Measurements from ENCODE around the gene CRYBG1. TPM values are rescaled to one million over a fixed set of nuclear protein-coding genes. Genes with fewer than 3 reads are reported as not detected.
"Not testable (repeated sequence)": the region's sequence is repeated elsewhere in the genome, so short reads cannot be mapped to it uniquely, and the experiment has no call there.

Gene CRYBG1
- total RNA-seq, 1 donor from 2014 or later: 3.7 TPM

GRCh38 chr6:106537662-106538061 lies 177.1 kb downstream of the CRYBG1 start:
- Histone ChIP-seq H3K4me3 (ENCODE audit: low read length in 3 of 3) (no peak overlapping the region), H3K4me1 (ENCODE audit: control insufficient read depth in 3 of 3, insufficient read depth in 3 of 3, low read length in 3 of 3) (no peaks in the 10 kb centered on the region), H3K27ac (ENCODE audit: low read depth, low read length) (no peak overlapping the region), H3K9me3 (ENCODE audit: control insufficient read depth in 3 of 3, low read length in 3 of 3) (no peaks in the 10 kb centered on the region), H3K27me3 (ENCODE audit: control insufficient read depth in 3 of 3, insufficient read depth in 3 of 3, low read length in 3 of 3) (no peaks in the 10 kb centered on the region), H3K9ac (ENCODE audit: low read depth in 1 of 3, low read length in 3 of 3) (no peak overlapping the region), H3K36me3 (ENCODE audit: control insufficient read depth in 3 of 3, insufficient read depth in 3 of 3, low read length in 3 of 3) (no peaks in the 10 kb centered on the region)

- H3K9me3 ChIP-seq (ENCODE audit: control insufficient read depth in 3 of 3, low read length in 3 of 3): no peaks in the 10 kb centered on the region
- H3K27ac ChIP-seq (ENCODE audit: low read depth, low read length): no peak overlapping the region
- H3K4me1 ChIP-seq (ENCODE audit: control insufficient read depth in 3 of 3, insufficient read depth in 3 of 3, low read length in 3 of 3): no peaks in the 10 kb centered on the region
- no peaks in the 10 kb centered on the region for H3K27me3 ChIP-seq (ENCODE audit: control insufficient read depth in 3 of 3, insufficient read depth in 3 of 3, low read length in 3 of 3)
- H3K4me3 ChIP-seq (ENCODE audit: low read length in 3 of 3): no peak overlapping the region
- no peak overlapping the region for H3K9ac ChIP-seq (ENCODE audit: low read depth in 1 of 3, low read length in 3 of 3)
- H3K36me3 ChIP-seq (ENCODE audit: control insufficient read depth in 3 of 3, insufficient read depth in 3 of 3, low read length in 3 of 3): no peaks in the 10 kb centered on the region
These were observed 177.6 kb downstream of the CRYBG1 start for GRCh38 chr6:106538145-106538544.

GRCh38 chr6:106539936-106540335 lies 179.4 kb downstream of the CRYBG1 start:
- Histone ChIP-seq H3K4me1 (ENCODE audit: control insufficient read depth in 3 of 3, insufficient read depth in 3 of 3, low read length in 3 of 3) (no peaks in the 10 kb centered on the region), H3K36me3 (ENCODE audit: control insufficient read depth in 3 of 3, insufficient read depth in 3 of 3, low read length in 3 of 3) (no peaks in the 10 kb centered on the region), H3K9ac (ENCODE audit: low read depth in 1 of 3, low read length in 3 of 3) (no peak overlapping the region), H3K27ac (ENCODE audit: low read depth, low read length) (no peak overlapping the region), H3K4me3 (ENCODE audit: low read length in 3 of 3) (no peak overlapping the region), H3K9me3 (ENCODE audit: control insufficient read depth in 3 of 3, low read length in 3 of 3) (no peaks in the 10 kb centered on the region), H3K27me3 (ENCODE audit: control insufficient read depth in 3 of 3, insufficient read depth in 3 of 3, low read length in 3 of 3) (no peaks in the 10 kb centered on the region)

GRCh38 chr6:106540432-106540831 lies 179.9 kb downstream of the CRYBG1 start:
- no peaks in the 10 kb centered on the region for H3K9me3 ChIP-seq (ENCODE audit: control insufficient read depth in 3 of 3, low read length in 3 of 3)
- H3K27ac ChIP-seq (ENCODE audit: low read depth, low read length): no peak overlapping the region
- no peaks in the 10 kb centered on the region for H3K4me1 ChIP-seq (ENCODE audit: control insufficient read depth in 3 of 3, insufficient read depth in 3 of 3, low read length in 3 of 3)

GRCh38 chr6:106540907-106541306 lies 180.4 kb downstream of the CRYBG1 start:
- no peak overlapping the region for H3K27ac ChIP-seq (ENCODE audit: low read depth, low read length)
- H3K9me3 ChIP-seq (ENCODE audit: control insufficient read depth in 3 of 3, low read length in 3 of 3): no peaks in the 10 kb centered on the region
- no peaks in the 10 kb centered on the region for H3K27me3 ChIP-seq (ENCODE audit: control insufficient read depth in 3 of 3, insufficient read depth in 3 of 3, low read length in 3 of 3)
- peaks cover 0 to 2% (median 0%) of the 10 kb centered on the region in 3 donors for H3K4me1 ChIP-seq (ENCODE audit: control insufficient read depth in 3 of 3, insufficient read depth in 3 of 3, low read length in 3 of 3)
- no peak overlapping the region for H3K4me3 ChIP-seq (ENCODE audit: low read length in 3 of 3)
- no peaks in the 10 kb centered on the region for H3K36me3 ChIP-seq (ENCODE audit: control insufficient read depth in 3 of 3, insufficient read depth in 3 of 3, low read length in 3 of 3)
- no peak overlapping the region for H3K9ac ChIP-seq (ENCODE audit: low read depth in 1 of 3, low read length in 3 of 3)

More at GRCh38 chr6:106540432-106540831, 179.9 kb downstream of the CRYBG1 start:
- H3K9ac ChIP-seq (ENCODE audit: low read depth in 1 of 3, low read length in 3 of 3): no peak overlapping the region
- no peaks in the 10 kb centered on the region for H3K36me3 ChIP-seq (ENCODE audit: control insufficient read depth in 3 of 3, insufficient read depth in 3 of 3, low read length in 3 of 3)
- no peak overlapping the region for H3K4me3 ChIP-seq (ENCODE audit: low read length in 3 of 3)
- H3K27me3 ChIP-seq (ENCODE audit: control insufficient read depth in 3 of 3, insufficient read depth in 3 of 3, low read length in 3 of 3): no peaks in the 10 kb centered on the region

- Histone ChIP-seq H3K9me3 (ENCODE audit: control insufficient read depth in 3 of 3, low read length in 3 of 3) (no peaks in the 10 kb centered on the region), H3K36me3 (ENCODE audit: control insufficient read depth in 3 of 3, insufficient read depth in 3 of 3, low read length in 3 of 3) (no peaks in the 10 kb centered on the region), H3K27me3 (ENCODE audit: control insufficient read depth in 3 of 3, insufficient read depth in 3 of 3, low read length in 3 of 3) (no peaks in the 10 kb centered on the region), H3K27ac (ENCODE audit: low read depth, low read length) (peak overlapping the region; percentile 65), H3K4me3 (ENCODE audit: low read length in 3 of 3) (no peak overlapping the region), H3K4me1 (ENCODE audit: control insufficient read depth in 3 of 3, insufficient read depth in 3 of 3, low read length in 3 of 3) (peaks cover 0 to 5% (median 3%) of the 10 kb centered on the region in 3 donors), H3K9ac (ENCODE audit: low read depth in 1 of 3, low read length in 3 of 3) (no peak overlapping the region)
These were observed 185.8 kb downstream of the CRYBG1 start for GRCh38 chr6:106546261-106546690.

GRCh38 chr6:106546691-106547414 lies 186.3 kb downstream of the CRYBG1 start:
- Histone ChIP-seq H3K9me3 (ENCODE audit: control insufficient read depth in 3 of 3, low read length in 3 of 3) (no peaks in the 10 kb centered on the region), H3K9ac (ENCODE audit: low read depth in 1 of 3, low read length in 3 of 3) (no peak overlapping the region), H3K36me3 (ENCODE audit: control insufficient read depth in 3 of 3, insufficient read depth in 3 of 3, low read length in 3 of 3) (no peaks in the 10 kb centered on the region), H3K4me3 (ENCODE audit: low read length in 3 of 3) (no peak overlapping the region), H3K27ac (ENCODE audit: low read depth, low read length) (peak overlapping the region; percentile 65), H3K4me1 (ENCODE audit: control insufficient read depth in 3 of 3, insufficient read depth in 3 of 3, low read length in 3 of 3) (peaks cover 0 to 5% (median 3%) of the 10 kb centered on the region in 3 donors), H3K27me3 (ENCODE audit: control insufficient read depth in 3 of 3, insufficient read depth in 3 of 3, low read length in 3 of 3) (no peaks in the 10 kb centered on the region)

- Histone ChIP-seq H3K9me3 (ENCODE audit: control insufficient read depth in 3 of 3, low read length in 3 of 3) (no peaks in the 10 kb centered on the region), H3K36me3 (ENCODE audit: control insufficient read depth in 3 of 3, insufficient read depth in 3 of 3, low read length in 3 of 3) (no peaks in the 10 kb centered on the region), H3K4me3 (ENCODE audit: low read length in 3 of 3) (no peak overlapping the region), H3K4me1 (ENCODE audit: control insufficient read depth in 3 of 3, insufficient read depth in 3 of 3, low read length in 3 of 3) (peaks cover 0 to 5% (median 3%) of the 10 kb centered on the region in 3 donors), H3K27me3 (ENCODE audit: control insufficient read depth in 3 of 3, insufficient read depth in 3 of 3, low read length in 3 of 3) (no peaks in the 10 kb centered on the region), H3K9ac (ENCODE audit: low read depth in 1 of 3, low read length in 3 of 3) (no peak overlapping the region), H3K27ac (ENCODE audit: low read depth, low read length) (peak overlapping the region; percentile 65)
These were observed 187.3 kb downstream of the CRYBG1 start for GRCh38 chr6:106547601-106548453.

- H3K27ac ChIP-seq (ENCODE audit: low read depth, low read length); H3K4me1 ChIP-seq (ENCODE audit: control insufficient read depth in 3 of 3, insufficient read depth in 3 of 3, low read length in 3 of 3): not testable (repeated sequence)
These were observed 188.5 kb downstream of the CRYBG1 start for GRCh38 chr6:106548926-106549455.

GRCh38 chr6:106549521-106549920 lies 189.0 kb downstream of the CRYBG1 start:
- no peaks in the 10 kb centered on the region for H3K9me3 ChIP-seq (ENCODE audit: control insufficient read depth in 3 of 3, low read length in 3 of 3)
- H3K4me3 ChIP-seq (ENCODE audit: low read length in 3 of 3): no peak overlapping the region
- H3K36me3 ChIP-seq (ENCODE audit: control insufficient read depth in 3 of 3, insufficient read depth in 3 of 3, low read length in 3 of 3): peaks cover 5 to 7% (median 6%) of the 10 kb centered on the region in 3 donors
- no peaks in the 10 kb centered on the region for H3K27me3 ChIP-seq (ENCODE audit: control insufficient read depth in 3 of 3, insufficient read depth in 3 of 3, low read length in 3 of 3)
- peaks cover 0 to 5% (median 3%) of the 10 kb centered on the region in 3 donors for H3K4me1 ChIP-seq (ENCODE audit: control insufficient read depth in 3 of 3, insufficient read depth in 3 of 3, low read length in 3 of 3)
- H3K9ac ChIP-seq (ENCODE audit: low read depth in 1 of 3, low read length in 3 of 3): no peak overlapping the region
- H3K27ac ChIP-seq (ENCODE audit: low read depth, low read length): no peak overlapping the region

More at GRCh38 chr6:106548926-106549455, 188.5 kb downstream of the CRYBG1 start:
- not testable (repeated sequence) for H3K36me3 ChIP-seq (ENCODE audit: control insufficient read depth in 3 of 3, insufficient read depth in 3 of 3, low read length in 3 of 3); H3K4me3 ChIP-seq (ENCODE audit: low read length in 3 of 3); H3K27me3 ChIP-seq (ENCODE audit: control insufficient read depth in 3 of 3, insufficient read depth in 3 of 3, low read length in 3 of 3); H3K9me3 ChIP-seq (ENCODE audit: control insufficient read depth in 3 of 3, low read length in 3 of 3); H3K9ac ChIP-seq (ENCODE audit: low read depth in 1 of 3, low read length in 3 of 3)
